Adrenal gland (tissue), 12 donors: ENCODE measurements around the gene ORAI2. TPM values are rescaled to one million over a fixed set of nuclear protein-coding genes. Genes with fewer than 3 reads are reported as not detected.
A peak's percentile ranks its signal among the peaks of the same experiment; 100 is the strongest.

Experiments
- DNase-seq, 7 donors: peaks; one replicate each; pipeline ENCODE4 v3.0.0-alpha.2; 2019 to 2020
- H3K27ac ChIP-seq, 5 donors: fragments of 200-600 bp; sonication (generic) in 4 of 5; 1 replicate in 3 of 5; 2 replicates in 2 of 5; pipeline versions ENCODE4 v1.5.1 to v1.8.0; 2016 to 2020; ENCODE audit warnings: mild to moderate bottlenecking in 1 of 5
- H3K27me3 ChIP-seq: fragments of 200-600 bp; 2 replicates; pipeline ENCODE4 v1.8.0; 2021
- H3K36me3 ChIP-seq, 2 donors: fragments of 200-600 bp; replicated peaks in 1 of 2; 1 replicate in 1 of 2; 2 replicates in 1 of 2; pipeline versions ENCODE4 v1.5.1 to v1.8.0; 2018 to 2022
- H3K4me1 ChIP-seq, 2 donors: fragments of 200-600 bp; replicated peaks in 1 of 2; 1 replicate in 1 of 2; 2 replicates in 1 of 2; pipeline versions ENCODE4 v1.5.1 to v1.8.0; 2018 to 2021
- H3K4me3 ChIP-seq, 4 donors: fragments of 200-600 bp; sonication (generic) in 3 of 4; one replicate each; pipeline ENCODE4 v1.5.1; 2016 to 2018
- H3K9me3 ChIP-seq, 3 donors: fragments of 200-600 bp; sonication (generic) in 1 of 3; replicated peaks in 1 of 3; 1 replicate in 2 of 3; 2 replicates in 1 of 3; pipeline versions ENCODE4 v1.5.1 to v1.8.0; 2016 to 2021
- POLR2A ChIP-seq, 2 donors: fragments of 450-650 bp; IDR thresholded peaks; one replicate each; pipeline ENCODE4 v1.6.1; 2017; ENCODE audit warnings: antibody characterized with exemption in 2 of 2, mild to moderate bottlenecking in 2 of 2, moderate library complexity in 1 of 2
- WGBS, 4 donors: extraction: QIAGEN DNeasy Blood & Tissue Kit in 2 of 4; methylation state at CpG; one replicate each; pipeline versions ENCODE4 v1.1.5 to v1.1.7; 2013 to 2017; 5-methylcytosine and 5-hydroxymethylcytosine counted together
- intact Hi-C, 2 donors: fragments of 100-400 bp; cut with DNase I; formaldehyde crosslinking; loops; one replicate each; pipeline versions ENCODE4 v1.14.1 to v1.15.0; 2022 to 2023
- polyA plus RNA-seq, 3 donors: library from polyadenylated mRNA; stranded (reverse); fragments of 200-250 nt in 2 of 3; fragments of 350-450 nt in 1 of 3; fragmentation: Illumina TruSeq in 1 of 3; extraction: RNeasy Lipid Tissue Mini Kit (QIAGEN cat#74804) in 1 of 3; gene quantifications; one replicate each; pipeline ENCODE4 v1.2.3, GENCODE V29; 2013 to 2014
- total RNA-seq, 9 donors: library from RNA; depleted of rRNA in 4 of 9; stranded (reverse); fragments of >200 nt in 4 of 9; fragments of 120-200 nt in 1 of 9; fragmentation: NEBNext Ultra II Directional in 1 of 9; extraction: Animal tissue kit (Norgen Biotek cat#: 25700) in 1 of 9; gene quantifications; one replicate each; pipeline versions ENCODE4 v1.1.0 to v1.2.4, GENCODE V29; 2013 to 2023
- TF ChIP-seq, protein P1 (sequence below), 6 experiments: fragments of 450-650 bp in 4 of 6; fragments of 200-600 bp in 2 of 6; sonication (generic) in 1 of 6; IDR thresholded peaks; 1 replicate in 5 of 6; 2 replicates in 1 of 6; pipeline versions ENCODE4 v1.5.1 to v1.8.0; 2016 to 2021; ENCODE audit warnings: antibody characterized with exemption in 6 of 6, mild to moderate bottlenecking in 2 of 6, moderate library complexity in 1 of 6
- donor health status: healthy with polysubstance abuse.
- donor health status: Bipolar disorder and iron deficiency.
- donor health status: DM: yes; HTN: yes; CAD: no.
- donor health status: DM: no; HTN: no; CAD: no.
- donor health status: DM: no; HTN: no; CAD: no.
- donor health status: DM: yes; HTN: yes; CAD: no.

The ORAI2 gene
- total and polyA plus RNA-seq, 12 donors: 6.9 to 110 (median 32.1) TPM

GRCh38 chr7:102446387-102447156 lies 13.2 kb downstream of the ORAI2 start:
- TF ChIP-seq POLR2A (IDR thresholded peaks at IDR 0.05): no peak
- TF ChIP-seq, protein P1, sequence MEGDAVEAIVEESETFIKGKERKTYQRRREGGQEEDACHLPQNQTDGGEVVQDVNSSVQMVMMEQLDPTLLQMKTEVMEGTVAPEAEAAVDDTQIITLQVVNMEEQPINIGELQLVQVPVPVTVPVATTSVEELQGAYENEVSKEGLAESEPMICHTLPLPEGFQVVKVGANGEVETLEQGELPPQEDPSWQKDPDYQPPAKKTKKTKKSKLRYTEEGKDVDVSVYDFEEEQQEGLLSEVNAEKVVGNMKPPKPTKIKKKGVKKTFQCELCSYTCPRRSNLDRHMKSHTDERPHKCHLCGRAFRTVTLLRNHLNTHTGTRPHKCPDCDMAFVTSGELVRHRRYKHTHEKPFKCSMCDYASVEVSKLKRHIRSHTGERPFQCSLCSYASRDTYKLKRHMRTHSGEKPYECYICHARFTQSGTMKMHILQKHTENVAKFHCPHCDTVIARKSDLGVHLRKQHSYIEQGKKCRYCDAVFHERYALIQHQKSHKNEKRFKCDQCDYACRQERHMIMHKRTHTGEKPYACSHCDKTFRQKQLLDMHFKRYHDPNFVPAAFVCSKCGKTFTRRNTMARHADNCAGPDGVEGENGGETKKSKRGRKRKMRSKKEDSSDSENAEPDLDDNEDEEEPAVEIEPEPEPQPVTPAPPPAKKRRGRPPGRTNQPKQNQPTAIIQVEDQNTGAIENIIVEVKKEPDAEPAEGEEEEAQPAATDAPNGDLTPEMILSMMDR (IDR thresholded peaks at IDR 0.05): no peak
- Histone ChIP-seq H3K9me3 (no peaks in the 10 kb centered on the region), H3K27ac (no peak overlapping the region), H3K4me1 (peaks cover 0 to 3% of the 10 kb centered on the region in 2 donors), H3K36me3 (peaks cover 0 to 19% of the 10 kb centered on the region in 2 donors), H3K4me3 (no peak overlapping the region), H3K27me3 (no peaks in the 10 kb centered on the region)
- intact Hi-C loops: no loop called here
- WGBS, 4 donors: 93 to 96% (median 94%) methylated on average over 37 to 41 of the region's 41 CpGs
- no peak for DNase-seq

- Histone ChIP-seq H3K4me3 (no peak overlapping the region), H3K36me3 (peaks cover 0 to 15% of the 10 kb centered on the region in 2 donors), H3K27ac (peak overlapping the region in 1 of 5 donors; percentile 10), H3K4me1 (peaks cover 0 to 3% of the 10 kb centered on the region in 2 donors), H3K9me3 (no peaks in the 10 kb centered on the region), H3K27me3 (no peaks in the 10 kb centered on the region)
- 91 to 98% (median 94%) methylated on average over 6 to 14 of the region's 14 CpGs for WGBS, 4 donors
- no peak for DNase-seq
- TF ChIP-seq POLR2A (IDR thresholded peaks at IDR 0.05): no peak
- TF ChIP-seq, protein P1 (IDR thresholded peaks at IDR 0.05): no peak
- intact Hi-C loops: no loop called here
These were observed 13.9 kb downstream of the ORAI2 start for GRCh38 chr7:102447311-102447710.

GRCh38 chr7:102449136-102449535 lies 15.8 kb downstream of the ORAI2 start:
- H3K36me3 ChIP-seq: peaks cover 0 to 15% of the 10 kb centered on the region in 2 donors
- intact Hi-C loops: no loop called here
- H3K4me1 ChIP-seq: peaks cover 0 to 3% of the 10 kb centered on the region in 2 donors
- 91 to 96% (median 96%) methylated on average over 7 to 15 of the region's 15 CpGs for WGBS, 4 donors
- TF ChIP-seq, protein P1 (IDR thresholded peaks at IDR 0.05): no peak
- no peak for TF ChIP-seq POLR2A (IDR thresholded peaks at IDR 0.05)
- no peak for DNase-seq
- H3K4me3 ChIP-seq: no peak overlapping the region
- H3K27me3 ChIP-seq: no peaks in the 10 kb centered on the region
- H3K9me3 ChIP-seq: no peaks in the 10 kb centered on the region
- no peak overlapping the region for H3K27ac ChIP-seq

DNA sequence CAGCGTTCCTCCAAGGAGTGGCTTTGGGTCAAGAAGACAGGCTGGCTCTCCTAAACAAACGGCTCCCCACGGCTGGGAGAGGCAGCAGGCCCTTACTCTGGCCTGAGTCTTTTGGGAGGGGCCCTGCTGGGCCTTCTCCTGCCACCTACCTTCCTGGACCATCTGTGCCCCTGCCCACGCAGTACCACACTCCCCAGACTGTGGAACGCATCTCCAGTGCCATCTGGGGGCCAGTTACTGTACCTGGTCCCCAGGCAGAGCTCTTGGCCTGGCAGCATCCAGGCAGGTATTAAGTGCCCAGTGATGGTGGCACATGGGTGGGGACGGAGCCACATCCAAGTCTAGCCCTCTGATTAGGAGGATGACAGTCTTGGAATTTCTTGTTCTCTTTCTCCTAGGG lies 16.9 kb downstream of the ORAI2 start:
- TF ChIP-seq, protein P1 (IDR thresholded peaks at IDR 0.05): peak in 3 of 6 experiments; percentile 7 to 23 (median 15)
- TF ChIP-seq POLR2A (IDR thresholded peaks at IDR 0.05): no peak
- 66 to 78% (median 73%) methylated on average over 6 of the region's 6 CpGs for WGBS, 4 donors
- no peak for DNase-seq
- Histone ChIP-seq H3K9me3 (no peaks in the 10 kb centered on the region), H3K4me3 (no peak overlapping the region), H3K27me3 (no peaks in the 10 kb centered on the region), H3K4me1 (peaks cover 0 to 3% of the 10 kb centered on the region in 2 donors), H3K36me3 (peaks cover 0 to 15% of the 10 kb centered on the region in 2 donors), H3K27ac (no peak overlapping the region)
- intact Hi-C loops: loop anchor here (10.0 kb wide), 2 partner anchors 155 to 165 kb away; partner anchors contain the start of gene SH2B2 (in 1 of the 2)
